Lung (tissue), 12 donors: ENCODE data around the gene SHISA8. TPM values are rescaled to one million over a fixed set of nuclear protein-coding genes. Genes with fewer than 3 reads are reported as not detected.

Experiments
- ATAC-seq: fragments of 200-7000 bp; cut with Tn5 transposase; one replicate; pipeline ENCODE4 v1.9.1; 2020; ENCODE audit warnings: moderate number of reproducible peaks; ENCODE audit not compliant: insufficient read depth, low FRiP score
- DNase-seq, 3 donors: peaks; one replicate each; pipeline ENCODE4 v3.0.0-alpha.2; 2013 to 2017
- H3K27ac ChIP-seq, 2 donors: one replicate each; pipeline ENCODE4 v1.5.1; 2013; ENCODE audit warnings: mild to moderate bottlenecking in 2 of 2, moderate library complexity in 2 of 2, control low read depth in 1 of 2, inconsistent platforms in 1 of 2, low read depth in 1 of 2, low read length in 1 of 2
- H3K27me3 ChIP-seq, 3 donors: one replicate each; pipeline ENCODE4 v1.5.1; 2013; ENCODE audit warnings: low read length in 2 of 3; ENCODE audit not compliant: control insufficient read depth in 3 of 3, insufficient read depth in 3 of 3
- H3K36me3 ChIP-seq, 4 donors: one replicate each; pipeline ENCODE4 v1.5.1; 2013; ENCODE audit warnings: low read length in 4 of 4, mild to moderate bottlenecking in 1 of 4, moderate library complexity in 1 of 4; ENCODE audit not compliant: control insufficient read depth in 4 of 4, insufficient read depth in 4 of 4
- H3K4me1 ChIP-seq, 5 donors: one replicate each; pipeline ENCODE4 v1.5.1; 2013; ENCODE audit warnings: low read length in 5 of 5, mild to moderate bottlenecking in 2 of 5, moderate library complexity in 1 of 5; ENCODE audit not compliant: control insufficient read depth in 5 of 5, insufficient read depth in 5 of 5
- H3K4me3 ChIP-seq: one replicate; pipeline ENCODE4 v1.5.1; 2013; ENCODE audit warnings: mild to moderate bottlenecking, control low read depth, moderate library complexity
- H3K9ac ChIP-seq, 2 donors: one replicate each; pipeline ENCODE4 v1.5.1; 2013; ENCODE audit warnings: low read length in 2 of 2, control low read depth in 1 of 2; ENCODE audit not compliant: insufficient read depth in 1 of 2
- H3K9me3 ChIP-seq, 4 donors: one replicate each; pipeline ENCODE4 v1.5.1; 2013; ENCODE audit warnings: low read length in 3 of 4, mild to moderate bottlenecking in 1 of 4, moderate library complexity in 1 of 4; ENCODE audit not compliant: control insufficient read depth in 4 of 4, insufficient read depth in 3 of 4
- CTCF ChIP-seq: IDR thresholded peaks from 2 replicates; pipeline ENCODE4 v1.5.1; 2012; ENCODE audit warnings: mild to moderate bottlenecking; ENCODE audit errors: control extremely low read depth, extremely low read depth
- WGBS, 2 donors: extraction: QIAGEN DNeasy Blood & Tissue Kit; methylation state at CpG; one replicate each; pipeline ENCODE4 v1.1.7; 2013; 5-methylcytosine and 5-hydroxymethylcytosine counted together
- polyA plus RNA-seq, 2 donors: library from polyadenylated mRNA; stranded (reverse); fragments of 200-250 nt; gene quantifications; one replicate each; pipeline ENCODE4 v1.2.1, GENCODE V29; 2013
- total RNA-seq, 2 donors: library from RNA; depleted of rRNA in 1 of 2; stranded (reverse); fragments of >200 nt in 1 of 2; gene quantifications; one replicate each; pipeline ENCODE4 v1.2.1, GENCODE V29; 2014 to 2021
- donor health status: control.
- donor health status: control.
- donor health status: Bipolar disorder and iron deficiency.
- donor health status: healthy.
- donor health status: DM: yes; HTN: yes; CAD: no.

The SHISA8 gene
- total and polyA plus RNA-seq, 4 donors: 0.02 to 0.34 TPM; not detected in 2

DNA sequence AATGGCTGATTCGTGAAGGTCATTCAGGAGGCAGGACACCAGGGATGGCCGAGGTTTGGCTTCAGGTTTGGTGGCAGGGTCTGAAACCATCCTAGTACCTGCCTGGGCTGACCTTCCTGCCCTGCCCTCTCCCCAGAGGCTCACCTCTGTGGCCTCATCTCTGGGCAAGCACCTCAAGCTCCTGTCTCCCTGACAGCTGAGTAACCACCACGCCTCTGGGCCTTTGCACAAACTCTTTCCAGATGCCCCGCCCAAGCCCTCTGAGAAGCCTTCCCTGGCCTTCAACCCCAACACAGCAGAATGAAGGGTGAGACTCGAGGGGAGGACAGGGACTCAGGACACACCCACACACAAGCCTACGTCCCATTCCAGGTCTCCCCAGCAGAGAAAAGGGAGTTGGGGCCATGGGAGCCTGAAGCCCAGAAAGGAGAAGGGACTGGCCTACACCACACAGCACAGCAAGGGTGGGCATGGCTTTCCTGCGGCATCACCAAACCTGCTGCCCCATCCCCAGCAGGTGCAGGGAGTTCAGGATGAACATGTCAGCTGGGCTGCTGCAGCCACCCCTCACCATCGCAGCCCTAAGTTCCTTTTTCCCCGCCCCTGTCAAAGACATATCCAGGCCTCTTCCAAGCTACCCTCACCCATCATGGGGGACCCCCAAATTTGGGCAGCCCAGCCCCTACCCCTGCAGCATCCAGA is 2.4 kb downstream of the SHISA8 start:
- no peak for ATAC-seq
- peaks cover 0 to 2% (median 0%) of the 10 kb centered on the region in 4 donors for H3K36me3 ChIP-seq
- DNase-seq: no peak
- WGBS, 2 donors: 77% methylated on average over 9 of the region's 9 CpGs
- H3K27ac ChIP-seq: no peak overlapping the region
- H3K9me3 ChIP-seq: no peaks in the 10 kb centered on the region
- TF ChIP-seq CTCF: no peak
- H3K9ac ChIP-seq: no peak overlapping the region
- peaks cover 0 to 19% (median 9%) of the 10 kb centered on the region in 5 donors for H3K4me1 ChIP-seq
- H3K27me3 ChIP-seq: peaks cover 4 to 63% (median 47%) of the 10 kb centered on the region in 3 donors
- H3K4me3 ChIP-seq: no peak overlapping the region

DNA sequence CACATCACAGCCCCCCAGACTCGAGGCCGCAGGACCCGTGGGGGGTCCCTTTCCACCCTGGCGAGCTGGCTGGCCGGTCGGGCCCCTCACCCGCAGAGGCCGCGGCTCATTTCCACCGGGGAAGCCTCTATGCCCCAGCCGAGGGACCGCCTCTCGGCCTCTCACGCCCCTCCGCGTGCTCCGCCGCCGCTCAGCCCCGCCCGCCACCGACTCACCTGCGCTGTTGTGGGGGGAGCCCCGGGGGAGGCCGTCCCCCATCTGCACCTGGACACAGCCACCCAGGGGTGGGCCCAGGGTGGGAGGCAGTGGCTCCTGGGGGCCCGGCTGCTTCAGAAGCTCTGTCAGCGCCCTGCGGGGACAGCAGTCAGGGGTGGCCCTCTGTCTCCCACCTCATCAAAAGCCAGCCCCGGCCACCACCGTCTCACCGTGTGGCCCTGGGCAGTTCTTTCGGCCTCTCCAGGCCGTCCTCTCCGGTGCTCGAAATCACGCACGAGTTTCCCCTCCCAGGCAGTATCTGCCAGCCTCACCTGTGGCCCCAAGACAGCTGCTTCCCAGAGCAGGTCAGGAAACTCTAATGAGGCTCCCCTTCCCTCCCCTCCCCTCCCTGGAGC is 3.8 kb downstream of the SHISA8 start:
- no peak overlapping the region for H3K4me3 ChIP-seq
- DNase-seq (no peak), ATAC-seq (no peak)
- peaks cover 4 to 49% (median 35%) of the 10 kb centered on the region in 3 donors for H3K27me3 ChIP-seq
- no peak for TF ChIP-seq CTCF
- no peak overlapping the region for H3K27ac ChIP-seq
- no peaks in the 10 kb centered on the region for H3K9me3 ChIP-seq
- peaks cover 0 to 19% (median 9%) of the 10 kb centered on the region in 5 donors for H3K4me1 ChIP-seq
- no peak overlapping the region for H3K9ac ChIP-seq
- peaks cover 0 to 8% (median 0%) of the 10 kb centered on the region in 4 donors for H3K36me3 ChIP-seq
- 8 to 9% methylated on average over 31 to 37 of the region's 37 CpGs for WGBS, 2 donors

DNA sequence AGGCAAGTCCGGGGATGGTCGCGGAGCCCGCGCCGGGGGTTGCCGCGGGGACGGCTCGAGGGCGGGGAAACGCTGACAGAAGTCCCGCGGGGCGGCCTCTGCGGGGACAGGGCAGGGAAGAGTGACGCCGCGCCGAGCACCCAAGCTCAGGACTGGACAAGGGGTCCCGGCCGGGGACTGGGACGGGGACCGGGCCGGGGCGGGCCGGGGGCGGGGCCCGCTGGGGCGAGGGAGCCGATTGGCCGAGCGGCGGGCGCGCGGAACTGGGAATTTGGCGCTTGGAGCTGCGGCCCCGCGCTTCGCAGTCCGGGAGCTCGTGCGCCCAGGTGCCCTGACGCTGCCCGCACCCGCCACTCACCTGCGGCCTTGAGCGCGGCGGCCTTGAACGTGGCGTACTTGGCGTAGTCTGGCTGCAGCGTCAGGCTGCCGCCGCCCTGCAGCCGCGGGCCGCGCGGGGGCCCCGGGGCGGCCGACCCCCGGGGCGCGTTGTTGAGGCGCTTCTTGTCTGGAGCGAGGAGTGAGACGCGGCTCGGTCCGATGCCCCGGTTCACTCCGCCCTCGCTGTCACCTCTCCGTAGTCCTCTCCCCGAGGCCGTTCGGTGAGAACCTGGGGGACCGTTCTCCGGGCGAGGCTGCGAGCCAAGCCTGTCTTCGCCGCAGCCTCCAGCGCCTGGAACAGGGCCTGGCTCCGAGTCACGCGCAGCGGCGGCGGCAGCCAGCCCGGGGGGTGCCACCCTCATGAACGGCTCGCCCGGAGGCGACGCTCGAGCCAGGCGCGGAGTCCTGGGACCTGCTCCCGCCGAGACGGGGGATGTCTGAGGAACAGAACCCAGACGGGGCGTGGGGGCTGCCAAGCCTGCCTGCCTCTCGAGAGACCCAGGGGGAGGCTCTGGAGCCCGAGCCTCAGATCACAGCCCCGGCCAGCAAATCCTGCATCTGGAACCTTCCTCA is 4.5 kb downstream of the SHISA8 start:
- no peak for TF ChIP-seq CTCF
- Histone ChIP-seq H3K9me3 (no peaks in the 10 kb centered on the region), H3K9ac (no peak overlapping the region), H3K36me3 (peaks cover 0 to 15% (median 4%) of the 10 kb centered on the region in 4 donors), H3K4me3 (no peak overlapping the region), H3K27ac (no peak overlapping the region), H3K27me3 (peaks cover 4 to 41% (median 27%) of the 10 kb centered on the region in 3 donors), H3K4me1 (peaks cover 0 to 17% (median 9%) of the 10 kb centered on the region in 5 donors)
- peak; percentile 13 for ATAC-seq
- whole genome bisulfite sequencing, 2 donors: 1 to 2% methylated on average over 92 to 112 of the region's 112 CpGs
- DNase-seq: peak in 1 of 3 donors; percentile 56
